ENCODE data around the gene RPS6KB2.
"Not testable (repeated sequence)": the region's sequence is repeated elsewhere in the genome, so short reads cannot be mapped to it uniquely, and the experiment has no call there.

Gene RPS6KB2

DNA sequence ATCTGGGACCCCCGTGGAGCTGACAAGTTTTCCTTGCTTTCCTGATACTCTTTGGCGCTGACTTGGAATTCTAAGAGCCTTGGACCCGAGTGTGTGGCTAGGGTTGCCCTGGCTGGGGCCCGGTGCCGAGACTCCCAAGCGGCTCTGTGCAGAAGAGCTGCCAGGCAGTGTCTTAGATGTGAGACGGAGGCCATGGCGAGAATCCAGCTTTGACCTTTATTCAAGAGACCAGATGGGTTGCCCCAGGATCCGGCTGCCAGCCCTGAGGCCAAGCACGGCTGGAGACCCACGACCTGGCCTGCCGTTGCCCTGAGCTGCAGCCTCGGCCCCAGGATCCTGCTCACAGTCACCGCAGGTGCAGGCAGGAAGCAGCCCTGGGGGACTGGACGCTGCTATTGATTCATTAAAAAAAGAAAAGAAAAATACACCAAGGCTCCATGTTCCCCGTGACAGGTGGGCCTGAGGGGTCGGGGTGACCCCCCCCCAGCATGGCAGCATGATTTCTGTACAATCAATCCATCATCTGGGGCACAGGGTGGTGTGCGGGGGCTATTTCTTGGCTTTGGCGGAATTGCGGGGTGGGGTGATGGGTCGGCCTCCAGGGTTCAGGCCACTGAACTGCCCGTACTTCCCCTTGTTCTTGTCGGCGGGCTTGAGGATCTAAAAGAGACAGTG is 30.2 kb upstream of the RPS6KB2 start:
- DNase-seq (ENCODE audit: low read depth), result no peak

GRCh38 chr11:67398661-67399563 is 29.4 kb upstream of the RPS6KB2 start:
- no peak for DNase-seq (ENCODE audit: low read depth)

DNA sequence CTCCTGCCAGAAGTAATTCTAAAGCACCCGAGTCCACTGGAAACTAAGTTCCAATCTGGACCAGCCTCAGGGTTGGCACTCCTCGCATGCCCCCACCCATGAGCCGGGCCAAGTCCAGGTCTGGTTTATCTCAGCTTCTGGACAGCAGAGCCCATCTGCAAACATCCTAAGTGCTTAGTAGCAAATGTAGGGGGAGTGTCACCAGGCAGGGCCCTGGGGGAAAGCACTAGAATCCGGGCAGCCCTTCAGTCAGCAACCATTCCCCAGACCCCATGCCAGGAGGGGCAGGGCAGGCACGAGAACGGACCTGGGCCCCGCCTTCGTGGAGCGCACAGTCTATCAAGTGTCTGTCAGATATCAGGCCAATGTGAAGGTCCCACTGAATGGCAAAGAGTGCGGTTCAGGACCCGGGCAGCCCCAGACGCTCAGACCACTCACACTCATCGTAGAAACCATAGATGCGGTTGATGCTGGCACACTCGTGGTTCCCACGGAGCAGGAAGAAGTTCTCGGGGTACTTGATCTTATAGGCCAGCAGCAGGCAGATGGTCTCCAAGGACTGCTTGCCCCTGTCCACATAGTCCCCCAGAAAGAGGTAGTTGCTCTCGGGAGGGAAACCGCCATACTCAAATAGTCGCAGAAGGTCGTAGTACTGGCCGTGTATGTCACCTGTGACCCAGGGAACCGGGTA is 27.9 kb upstream of the RPS6KB2 start:
- DNase-seq (ENCODE audit: low read depth), result no peak

DNA sequence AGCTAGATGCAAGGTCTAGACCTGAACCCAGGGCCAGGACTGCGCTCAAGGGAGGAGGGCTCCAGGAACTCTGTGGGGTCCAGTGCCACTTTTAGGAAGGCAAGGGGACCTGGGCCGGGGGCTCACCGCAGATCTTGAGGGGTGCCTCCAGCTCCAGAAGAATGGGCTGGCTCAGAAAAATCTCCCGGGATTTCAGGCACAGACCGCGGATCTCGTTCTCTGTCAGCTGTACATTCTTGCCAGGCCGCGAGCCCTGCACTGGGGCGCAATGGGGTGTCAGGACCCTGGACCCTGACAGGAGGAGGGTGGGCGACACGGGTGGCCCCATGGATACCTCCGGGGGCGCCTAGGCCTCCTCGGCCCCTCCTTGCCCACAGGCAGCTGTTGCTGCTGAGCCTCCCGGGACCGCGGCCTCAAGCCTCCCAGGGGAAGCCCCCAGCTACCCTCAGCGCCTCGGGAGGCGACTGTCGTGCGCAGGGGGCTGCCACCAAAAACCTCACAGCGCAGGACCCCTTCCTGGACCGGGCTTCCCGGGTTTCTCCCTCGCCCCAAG is 27.3 kb upstream of the RPS6KB2 start:
- DNase-seq (ENCODE audit: low read depth), result no peak

DNA sequence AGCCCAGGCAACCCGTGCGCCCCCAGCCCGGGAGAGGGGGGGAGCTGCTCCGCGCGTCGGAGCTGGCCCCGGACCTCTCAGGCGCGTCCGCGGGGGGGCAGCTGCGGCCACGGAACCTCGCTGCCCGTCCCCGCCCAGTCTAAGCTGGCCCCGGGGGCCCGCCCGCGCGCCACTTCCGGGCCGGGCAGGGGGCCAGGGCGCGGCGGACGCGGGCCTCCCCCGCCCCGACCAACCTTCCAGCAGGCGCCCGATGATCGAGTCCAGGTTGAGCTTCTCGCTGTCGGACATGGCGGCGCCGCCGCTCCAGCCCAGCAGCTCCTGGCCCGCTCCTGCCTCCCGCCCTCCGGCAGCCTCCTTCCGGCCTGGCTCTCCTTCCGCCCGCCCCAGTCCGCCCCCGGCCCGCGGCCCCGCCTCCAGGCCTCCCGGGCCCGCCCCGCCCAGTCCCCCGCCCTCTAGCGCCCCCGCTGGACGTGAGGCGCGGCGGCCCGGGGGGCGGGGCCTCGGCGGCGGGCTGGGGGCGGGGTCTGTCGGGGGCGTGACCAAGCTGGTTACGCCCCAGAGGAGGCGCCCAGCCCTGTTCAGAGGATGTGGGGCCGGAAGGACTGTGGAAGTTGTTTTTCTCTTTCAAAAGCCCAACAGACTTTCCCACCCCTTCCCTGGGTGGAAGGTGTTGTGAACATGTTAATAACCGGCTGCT is 26.7 kb upstream of the RPS6KB2 start, which contains the start of gene PPP1CA:
TSS of gene PPP1CA (minus strand) at position 364 of the 697 bp plus-strand sequence. CDS start at position 288, 76 bp downstream.
- peak; percentile 93 for DNase-seq (ENCODE audit: low read depth)

GRCh38 chr11:67402192-67402839 is 26.0 kb upstream of the RPS6KB2 start:
- not testable (repeated sequence) for DNase-seq (ENCODE audit: low read depth)

DNA sequence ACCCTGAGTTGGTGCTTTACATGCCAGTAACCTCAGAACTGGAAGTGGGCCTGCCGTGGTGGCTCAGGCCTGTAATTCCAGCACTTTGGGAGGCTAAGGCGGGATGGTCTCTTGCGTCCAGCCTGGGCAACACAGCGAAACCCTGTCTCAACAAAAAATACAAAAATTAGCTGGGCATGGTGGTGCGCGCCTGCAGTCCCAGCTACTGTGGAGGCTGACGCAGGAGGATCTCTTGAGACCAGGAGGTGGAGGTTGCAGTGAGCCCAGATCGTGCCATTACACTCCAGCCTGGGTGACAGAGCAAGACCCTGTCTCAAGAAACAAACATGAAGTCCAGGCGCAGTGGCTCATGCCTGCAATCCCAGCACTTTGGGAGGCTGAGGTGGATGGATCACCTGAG is 25.2 kb upstream of the RPS6KB2 start:
- not testable (repeated sequence) for DNase-seq (ENCODE audit: low read depth)

DNA sequence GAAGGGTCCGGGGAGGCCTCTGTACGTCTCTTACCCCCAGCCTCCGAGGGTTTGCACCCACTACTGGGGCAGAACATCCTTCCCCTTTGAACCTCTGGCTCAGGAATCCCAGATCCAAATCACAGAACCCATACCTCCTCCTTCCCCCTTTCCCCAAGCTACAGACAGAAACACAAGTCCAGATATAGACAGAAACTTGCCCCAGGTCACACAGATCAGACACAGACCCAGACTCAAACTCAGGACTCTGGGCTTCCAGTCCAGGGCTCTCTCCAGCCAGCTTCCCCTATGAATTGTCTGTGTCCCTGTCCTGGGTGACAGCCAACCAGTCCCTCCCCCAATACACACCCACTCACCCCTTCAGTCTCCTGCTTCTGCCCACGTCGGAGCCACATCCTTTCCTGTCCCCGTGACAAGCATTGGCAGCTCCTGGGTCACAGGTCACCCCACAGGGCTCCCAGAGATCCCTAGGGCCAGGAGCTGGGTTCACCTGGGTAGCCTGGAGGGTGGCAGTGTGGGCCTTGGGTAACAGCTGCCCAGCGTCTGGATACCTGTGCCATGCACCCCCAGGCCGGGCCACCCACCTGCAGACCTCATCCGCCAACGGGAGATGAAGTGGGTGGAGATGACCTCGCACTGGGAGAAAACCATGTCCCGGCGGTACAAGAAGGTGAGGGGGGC is 23.6 kb upstream of the RPS6KB2 start:
- no peak for DNase-seq (ENCODE audit: low read depth)

DNA sequence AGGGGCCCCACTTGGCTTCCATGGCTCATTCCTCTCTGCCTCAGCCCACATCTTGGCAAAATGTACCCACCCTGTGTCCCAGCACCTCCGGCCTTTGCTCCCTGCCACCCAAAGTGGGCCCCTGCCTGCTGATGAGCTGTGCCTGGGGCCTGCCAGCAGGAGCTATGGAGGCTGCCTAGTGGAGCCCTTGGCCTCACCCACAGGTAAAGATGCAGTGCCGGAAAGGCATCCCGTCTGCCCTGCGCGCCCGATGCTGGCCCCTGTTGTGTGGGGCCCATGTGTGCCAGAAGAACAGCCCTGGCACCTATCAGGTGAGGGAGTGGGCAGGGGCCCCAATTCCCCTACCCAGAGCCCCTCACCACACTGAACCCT is 23.1 kb upstream of the RPS6KB2 start:
- no peak for DNase-seq (ENCODE audit: low read depth)

- no peak for DNase-seq (ENCODE audit: low read depth)
Observed at GRCh38 chr11:67405688-67406339, 22.5 kb upstream of the RPS6KB2 start.

- DNase-seq (ENCODE audit: low read depth), result no peak
Observed at GRCh38 chr11:67406420-67406968, 21.8 kb upstream of the RPS6KB2 start.

GRCh38 chr11:67406969-67407687 is 21.2 kb upstream of the RPS6KB2 start:
- no peak for DNase-seq (ENCODE audit: low read depth)

DNA sequence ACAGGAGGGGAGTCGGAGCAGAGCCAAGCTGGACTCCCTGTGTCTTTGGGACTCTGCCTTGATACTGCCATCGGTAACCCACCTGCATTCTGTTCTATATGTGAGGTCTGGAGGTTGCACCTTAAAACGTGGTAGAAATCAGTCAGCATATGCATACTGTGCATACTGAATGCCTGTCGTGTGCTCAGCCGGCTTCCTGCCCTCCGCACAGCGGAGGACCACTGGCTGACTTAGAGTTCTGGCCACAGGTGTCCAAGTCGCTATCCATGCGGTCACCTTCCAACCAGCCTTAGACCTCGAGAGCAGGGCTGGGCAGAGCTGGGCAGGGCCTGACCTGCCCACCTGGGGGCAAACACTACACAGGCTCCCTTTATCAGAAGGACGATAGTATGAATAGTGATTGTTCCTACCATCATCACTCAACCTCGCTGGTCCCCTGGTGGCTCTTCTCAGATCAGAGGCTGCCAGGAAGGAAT is 20.6 kb upstream of the RPS6KB2 start:
- no peak for DNase-seq (ENCODE audit: low read depth)

DNA sequence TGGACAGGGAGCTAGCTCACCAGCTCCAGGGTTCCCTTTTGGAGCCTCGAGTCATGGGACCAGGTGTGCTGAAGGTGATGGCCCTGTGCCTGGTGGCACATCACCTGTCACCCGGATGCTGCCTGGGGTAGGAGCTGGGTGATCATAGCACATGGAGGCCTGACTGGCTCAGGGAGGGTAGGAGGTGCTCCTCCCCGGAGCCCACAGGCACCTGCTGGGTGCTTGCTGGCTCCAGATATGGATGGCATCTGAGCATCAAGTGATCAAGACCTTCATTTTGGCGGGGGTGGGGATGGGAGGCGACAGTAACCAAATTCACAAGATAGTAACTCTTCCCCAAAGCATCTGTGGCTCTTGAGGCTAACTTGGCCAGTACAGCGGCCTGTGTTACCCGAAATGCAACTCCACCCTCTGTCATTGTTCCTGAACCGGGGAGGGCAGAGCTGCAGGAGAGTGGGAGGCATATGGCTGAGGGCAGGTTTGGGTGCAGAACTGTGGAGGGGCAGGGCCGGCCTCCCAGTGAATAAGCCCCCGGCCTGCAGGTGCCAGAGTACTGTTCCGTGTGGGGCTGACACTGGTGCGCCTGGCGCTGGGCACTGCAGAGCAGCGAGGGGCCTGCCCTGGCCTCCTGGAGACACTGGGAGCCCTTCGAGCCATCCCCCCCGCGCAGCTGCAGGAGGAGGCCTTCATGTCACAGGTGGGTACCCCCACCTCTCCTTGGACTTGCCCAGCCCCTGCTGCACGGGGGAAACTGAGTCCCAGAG is 19.7 kb upstream of the RPS6KB2 start:
- DNase-seq (ENCODE audit: low read depth), result no peak

DNA sequence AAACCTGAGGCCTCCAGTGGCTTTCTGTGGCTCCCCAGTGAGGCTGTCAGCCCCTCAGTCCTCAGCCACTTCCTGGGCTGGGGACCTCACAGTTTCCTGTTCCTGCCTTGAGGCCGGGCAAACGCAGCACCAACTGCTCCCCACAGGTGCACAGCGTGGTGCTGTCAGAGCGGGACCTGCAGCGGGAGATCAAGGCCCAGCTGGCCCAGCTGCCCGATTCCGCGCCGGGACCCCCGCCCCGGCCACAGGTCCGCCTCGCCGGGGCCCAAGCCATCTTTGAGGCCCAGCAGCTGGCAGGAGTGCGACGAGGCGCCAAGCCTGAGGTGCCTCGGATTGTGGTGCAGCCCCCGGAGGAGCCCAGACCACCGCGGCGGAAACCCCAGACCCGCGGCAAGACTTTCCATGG is 19.0 kb upstream of the RPS6KB2 start:
- no peak for DNase-seq (ENCODE audit: low read depth)

DNA sequence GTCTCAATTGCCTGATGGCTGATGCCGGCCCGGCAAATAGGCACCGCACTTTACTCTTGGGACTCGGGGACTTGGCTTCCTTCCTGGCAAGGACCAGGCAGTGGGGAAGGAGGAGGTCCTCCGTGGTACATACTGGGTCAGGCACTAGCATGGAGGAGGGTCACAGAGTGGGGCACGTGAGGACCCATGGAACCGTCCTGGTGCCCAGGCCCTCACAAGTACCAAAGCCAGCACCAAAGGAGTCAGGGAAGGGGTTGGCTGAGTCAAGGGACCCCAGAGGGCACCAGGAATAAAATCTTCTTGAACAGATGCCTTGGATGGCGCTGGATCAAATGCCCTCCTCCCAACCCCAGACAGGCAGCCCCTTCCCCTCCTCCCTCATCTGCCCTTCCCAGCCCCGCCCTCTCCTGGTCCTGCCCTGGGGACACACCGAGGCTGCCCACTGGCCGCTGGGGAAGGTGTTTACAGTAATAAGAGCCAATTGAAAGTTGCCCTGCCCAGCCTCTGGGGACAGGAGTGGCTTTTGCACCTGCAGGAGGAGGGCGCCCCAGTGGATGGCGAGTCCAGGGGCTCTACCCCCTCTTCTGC is 18.4 kb upstream of the RPS6KB2 start:
- DNase-seq (ENCODE audit: low read depth), result no peak

GRCh38 chr11:67410369-67410831 is 17.9 kb upstream of the RPS6KB2 start:
- DNase-seq (ENCODE audit: low read depth), result no peak

All from activated T-cell treated with anti-CD3 and anti-CD28 coated beads for 48 hours (primary cell).